OCI-LY3 (cell line): ENCODE data around the gene TTC7B.

Experiments used
- H2AFZ ChIP-seq: fragments of 200-600, 300-600 bp; shearing (Covaris generic); 2 replicates; pipeline ENCODE4 v1.6.0; 2014; ENCODE audit warnings: antibody characterized with exemption, low read depth, low read length
- H3K27ac ChIP-seq: fragments of 200-600, 300-600 bp; sonication (generic); 2 replicates; pipeline ENCODE4 v1.5.1; 2014; ENCODE audit warnings: mild to moderate bottlenecking, low read length, moderate library complexity, mixed read lengths
- H3K27me3 ChIP-seq: fragments of 200-600, 300-600 bp; sonication (generic); 2 replicates; pipeline ENCODE4 v1.6.1; 2014; ENCODE audit warnings: low read depth, low read length, mixed read lengths
- H3K36me3 ChIP-seq: fragments of 200-600, 300-600 bp; sonication (generic); replicated peaks from 2 replicates; pipeline ENCODE3; 2014; ENCODE audit warnings: low read depth, low read length, mixed read lengths
- H3K4me1 ChIP-seq: fragments of 300-600, 200-600 bp; sonication (generic); 2 replicates; pipeline ENCODE4 v1.6.1; 2014; ENCODE audit warnings: low read length, mixed read lengths
- H3K4me2 ChIP-seq: fragments of 200-600, 300-600 bp; sonication (generic); 2 replicates; pipeline ENCODE4 v1.6.1; 2014; ENCODE audit warnings: low read length, mixed read lengths
- H3K4me3 ChIP-seq: fragments of 300-600, 200-600 bp; sonication (generic); 2 replicates; pipeline ENCODE4 v1.5.1; 2014; ENCODE audit warnings: antibody characterized with exemption, mild to moderate bottlenecking, low read length, moderate library complexity
- H3K79me2 ChIP-seq: fragments of 300-600, 200-600 bp; shearing (Covaris generic); 2 replicates; pipeline ENCODE4 v1.6.1; 2014; ENCODE audit warnings: mild to moderate bottlenecking, low read length, mixed read lengths
- H3K9ac ChIP-seq: fragments of 300-600, 200-600 bp; shearing (Covaris generic); 2 replicates; pipeline ENCODE4 v1.6.0; 2014; ENCODE audit warnings: mild to moderate bottlenecking, low read length, moderate library complexity
- H3K9me3 ChIP-seq: fragments of 200-600, 300-600 bp; shearing (Covaris generic); 2 replicates; pipeline ENCODE4 v1.6.1; 2014; ENCODE audit warnings: low read length, mixed read lengths; ENCODE audit not compliant: insufficient read depth
- H4K20me1 ChIP-seq: fragments of 200-600, 300-600 bp; sonication (generic); 2 replicates; pipeline ENCODE4 v1.6.1; 2016; ENCODE audit warnings: low read length, mixed read lengths; ENCODE audit not compliant: insufficient read depth
- CTCF ChIP-seq: fragments of 200-600, 300-600 bp; sonication (generic); IDR thresholded peaks from 2 replicates; pipeline ENCODE4 v1.5.1; 2014; ENCODE audit warnings: antibody characterized with exemption, low read length, low read depth
- EZH2phosphoT487 ChIP-seq: fragments of 200-600 bp; shearing (Covaris generic); IDR thresholded peaks from 2 replicates; pipeline ENCODE4 v1.6.1; 2018; ENCODE audit warnings: antibody characterized with exemption, mixed run types, low read depth

The TTC7B gene

GRCh38 chr14:90488256-90488655 lies 328.0 kb downstream of the TTC7B start:
- Histone ChIP-seq H3K79me2 (no peaks in the 10 kb centered on the region), H3K9me3 (no peaks in the 10 kb centered on the region), H3K27ac (no peak overlapping the region), H4K20me1 (no peaks in the 10 kb centered on the region), H3K36me3 (no peaks in the 10 kb centered on the region), H2AFZ (no peak overlapping the region), H3K4me1 (no peaks in the 10 kb centered on the region), H3K27me3 (0 out of 2 replicates have a peak, but pooled peaks cover 5% of the 10 kb centered on the region), H3K4me2 (no peak overlapping the region), H3K4me3 (no peak overlapping the region), H3K9ac (no peak overlapping the region)
- TF ChIP-seq CTCF, result no peak
- TF ChIP-seq EZH2phosphoT487, result no peak

GRCh38 chr14:90487462-90487861 lies 328.8 kb downstream of the TTC7B start:
- H3K27me3 ChIP-seq, result 0 out of 2 replicates have a peak, but pooled peaks cover 5% of the 10 kb centered on the region
- no peaks in the 10 kb centered on the region for H4K20me1 ChIP-seq
- no peak overlapping the region for H2AFZ ChIP-seq
- no peaks in the 10 kb centered on the region for H3K36me3 ChIP-seq
- no peaks in the 10 kb centered on the region for H3K4me1 ChIP-seq
- TF ChIP-seq CTCF (no peak), EZH2phosphoT487 (no peak)
- H3K9me3 ChIP-seq, result no peaks in the 10 kb centered on the region
- no peak overlapping the region for H3K9ac ChIP-seq
- no peaks in the 10 kb centered on the region for H3K79me2 ChIP-seq
- H3K27ac ChIP-seq, result no peak overlapping the region
- H3K4me2 ChIP-seq, result no peak overlapping the region
- no peak overlapping the region for H3K4me3 ChIP-seq

- Histone ChIP-seq H3K9me3 (no peaks in the 10 kb centered on the region), H3K9ac (no peak overlapping the region), H3K36me3 (no peaks in the 10 kb centered on the region), H3K27ac (no peak overlapping the region), H3K79me2 (no peaks in the 10 kb centered on the region), H3K4me1 (no peaks in the 10 kb centered on the region), H3K27me3 (0 out of 2 replicates have a peak, but pooled peaks cover 5% of the 10 kb centered on the region), H4K20me1 (no peaks in the 10 kb centered on the region), H3K4me2 (no peak overlapping the region), H2AFZ (no peak overlapping the region), H3K4me3 (no peak overlapping the region)
- no peak for TF ChIP-seq CTCF
- no peak for TF ChIP-seq EZH2phosphoT487
These were observed 329.2 kb downstream of the TTC7B start for GRCh38 chr14:90487031-90487430.

DNA sequence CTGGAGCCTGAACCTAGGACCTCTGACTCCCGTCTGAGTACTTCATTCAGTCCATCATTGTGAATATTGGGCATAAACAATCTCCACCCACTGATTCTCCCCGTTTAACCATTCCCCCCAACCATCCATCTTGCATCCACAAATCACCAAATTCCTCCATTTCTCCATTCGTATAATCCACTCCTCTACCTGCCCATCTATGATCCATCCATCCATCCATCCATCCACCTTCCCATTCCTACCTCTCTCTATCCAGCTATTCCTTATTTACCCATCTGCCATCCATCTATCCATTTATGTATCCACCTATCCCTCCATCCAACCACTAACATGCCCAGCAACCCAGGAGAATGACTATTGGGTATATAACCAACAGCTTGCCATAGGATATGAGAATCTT lies 331.9 kb downstream of the TTC7B start:
- H3K4me3 ChIP-seq, result no peak overlapping the region
- no peak overlapping the region for H2AFZ ChIP-seq

More for the DNA sequence above, 331.9 kb downstream of the TTC7B start:
- Histone ChIP-seq H3K27ac (no peak overlapping the region), H3K9ac (no peak overlapping the region), H3K4me1 (no peaks in the 10 kb centered on the region), H3K9me3 (no peaks in the 10 kb centered on the region), H4K20me1 (no peaks in the 10 kb centered on the region), H3K79me2 (no peaks in the 10 kb centered on the region), H3K27me3 (peaks cover 16% of the 10 kb centered on the region; the same call in 1 of the 2 replicates), H3K36me3 (no peaks in the 10 kb centered on the region), H3K4me2 (no peak overlapping the region)
- TF ChIP-seq EZH2phosphoT487 (no peak), CTCF (no peak)
